ENCODE data around the gene CEP57L1.
"Not testable (repeated sequence)": the region's sequence is repeated elsewhere in the genome, so short reads cannot be mapped to it uniquely, and the experiment has no call there.

The CEP57L1 gene

GRCh38 chr6:109117346-109118035 is 22.2 kb downstream of the CEP57L1 start:
- Mint-ChIP-seq H3K4me3 (no peak overlapping the region), H3K9me3 (no peaks in the 10 kb centered on the region), H3K27ac (no peak overlapping the region), H3K36me3 (ENCODE audit: low read depth) (no peaks in the 10 kb centered on the region), H3K4me1 (ENCODE audit: low read depth) (peaks cover 25% of the 10 kb centered on the region), H3K27me3 (no peaks in the 10 kb centered on the region)

GRCh38 chr6:109118337-109118736 is 23.0 kb downstream of the CEP57L1 start:
- Mint-ChIP-seq H3K4me1 (ENCODE audit: low read depth) (peaks cover 25% of the 10 kb centered on the region), H3K27ac (no peak overlapping the region), H3K36me3 (ENCODE audit: low read depth) (no peaks in the 10 kb centered on the region), H3K9me3 (no peaks in the 10 kb centered on the region), H3K27me3 (no peaks in the 10 kb centered on the region), H3K4me3 (no peak overlapping the region)

- no peak overlapping the region for H3K27ac Mint-ChIP-seq
Measured at GRCh38 chr6:109118871-109119354, 23.6 kb downstream of the CEP57L1 start.

GRCh38 chr6:109121411-109121810 is 26.1 kb downstream of the CEP57L1 start:
- H3K9me3 Mint-ChIP-seq: no peaks in the 10 kb centered on the region
- peaks cover 25% of the 10 kb centered on the region for H3K4me1 Mint-ChIP-seq (ENCODE audit: low read depth)
- H3K27ac Mint-ChIP-seq: no peak overlapping the region
- no peak overlapping the region for H3K4me3 Mint-ChIP-seq
- no peaks in the 10 kb centered on the region for H3K36me3 Mint-ChIP-seq (ENCODE audit: low read depth)
- H3K27me3 Mint-ChIP-seq: no peaks in the 10 kb centered on the region

More at GRCh38 chr6:109118871-109119354, 23.6 kb downstream of the CEP57L1 start:
- Mint-ChIP-seq H3K36me3 (ENCODE audit: low read depth) (no peaks in the 10 kb centered on the region), H3K9me3 (no peaks in the 10 kb centered on the region), H3K4me3 (no peak overlapping the region), H3K27me3 (no peaks in the 10 kb centered on the region), H3K4me1 (ENCODE audit: low read depth) (peaks cover 25% of the 10 kb centered on the region)

GRCh38 chr6:109124219-109124618 is 28.9 kb downstream of the CEP57L1 start:
- Mint-ChIP-seq H3K9me3 (no peaks in the 10 kb centered on the region), H3K27me3 (no peaks in the 10 kb centered on the region), H3K27ac (no peak overlapping the region), H3K36me3 (ENCODE audit: low read depth) (peaks cover 8% of the 10 kb centered on the region), H3K4me3 (no peak overlapping the region), H3K4me1 (ENCODE audit: low read depth) (peaks cover 16% of the 10 kb centered on the region)

- Mint-ChIP-seq H3K27me3 (no peaks in the 10 kb centered on the region), H3K9me3 (no peaks in the 10 kb centered on the region), H3K4me3 (no peak overlapping the region), H3K27ac (no peak overlapping the region), H3K4me1 (ENCODE audit: low read depth) (peaks cover 8% of the 10 kb centered on the region), H3K36me3 (ENCODE audit: low read depth) (peaks cover 13% of the 10 kb centered on the region)
Measured at GRCh38 chr6:109125504-109125903, 30.2 kb downstream of the CEP57L1 start.

- Mint-ChIP-seq H3K27ac (no peak overlapping the region), H3K4me1 (ENCODE audit: low read depth) (no peaks in the 10 kb centered on the region), H3K36me3 (ENCODE audit: low read depth) (peaks cover 21% of the 10 kb centered on the region), H3K27me3 (no peaks in the 10 kb centered on the region), H3K9me3 (no peaks in the 10 kb centered on the region), H3K4me3 (no peak overlapping the region)
Measured at GRCh38 chr6:109130065-109130464, 34.8 kb downstream of the CEP57L1 start.

GRCh38 chr6:109135600-109135999 is 40.3 kb downstream of the CEP57L1 start:
- not testable (repeated sequence) for H3K27me3 Mint-ChIP-seq; H3K4me3 Mint-ChIP-seq; H3K27ac Mint-ChIP-seq; H3K9me3 Mint-ChIP-seq; H3K4me1 Mint-ChIP-seq (ENCODE audit: low read depth)
- H3K36me3 Mint-ChIP-seq (ENCODE audit: low read depth): peaks cover 12% of the 10 kb centered on the region

GRCh38 chr6:109136039-109136438 is 40.7 kb downstream of the CEP57L1 start:
- not testable (repeated sequence) for H3K27me3 Mint-ChIP-seq, H3K4me3 Mint-ChIP-seq
- H3K36me3 Mint-ChIP-seq (ENCODE audit: low read depth): peaks cover 13% of the 10 kb centered on the region

GRCh38 chr6:109136530-109136929 is 41.2 kb downstream of the CEP57L1 start:
- H3K9me3 Mint-ChIP-seq, H3K27me3 Mint-ChIP-seq: not testable (repeated sequence)

More at GRCh38 chr6:109136039-109136438, 40.7 kb downstream of the CEP57L1 start:
- not testable (repeated sequence) for H3K27ac Mint-ChIP-seq; H3K4me1 Mint-ChIP-seq (ENCODE audit: low read depth); H3K9me3 Mint-ChIP-seq

GRCh38 chr6:109139109-109139508 is 43.8 kb downstream of the CEP57L1 start:
- no peak overlapping the region for H3K27ac Mint-ChIP-seq
- H3K4me1 Mint-ChIP-seq (ENCODE audit: low read depth): no peaks in the 10 kb centered on the region
- no peaks in the 10 kb centered on the region for H3K9me3 Mint-ChIP-seq
- H3K27me3 Mint-ChIP-seq: no peaks in the 10 kb centered on the region
- H3K4me3 Mint-ChIP-seq: no peak overlapping the region
- peaks cover 9% of the 10 kb centered on the region for H3K36me3 Mint-ChIP-seq (ENCODE audit: low read depth)

More at GRCh38 chr6:109136530-109136929, 41.2 kb downstream of the CEP57L1 start:
- not testable (repeated sequence) for H3K4me3 Mint-ChIP-seq; H3K27ac Mint-ChIP-seq; H3K4me1 Mint-ChIP-seq (ENCODE audit: low read depth)
- peaks cover 17% of the 10 kb centered on the region for H3K36me3 Mint-ChIP-seq (ENCODE audit: low read depth)

GRCh38 chr6:109142067-109142466 is 46.8 kb downstream of the CEP57L1 start:
- not testable (repeated sequence) for H3K9me3 Mint-ChIP-seq; H3K27ac Mint-ChIP-seq; H3K27me3 Mint-ChIP-seq; H3K36me3 Mint-ChIP-seq (ENCODE audit: low read depth); H3K4me1 Mint-ChIP-seq (ENCODE audit: low read depth); H3K4me3 Mint-ChIP-seq

GRCh38 chr6:109143191-109143590 is 47.9 kb downstream of the CEP57L1 start:
- H3K27ac Mint-ChIP-seq: no peak overlapping the region
- H3K9me3 Mint-ChIP-seq: no peaks in the 10 kb centered on the region
- no peaks in the 10 kb centered on the region for H3K27me3 Mint-ChIP-seq
- peaks cover 15% of the 10 kb centered on the region for H3K36me3 Mint-ChIP-seq (ENCODE audit: low read depth)
- H3K4me1 Mint-ChIP-seq (ENCODE audit: low read depth): no peaks in the 10 kb centered on the region
- no peak overlapping the region for H3K4me3 Mint-ChIP-seq

- not testable (repeated sequence) for H3K4me1 Mint-ChIP-seq (ENCODE audit: low read depth); H3K4me3 Mint-ChIP-seq; H3K9me3 Mint-ChIP-seq; H3K27me3 Mint-ChIP-seq; H3K27ac Mint-ChIP-seq
- peaks cover 24% of the 10 kb centered on the region for H3K36me3 Mint-ChIP-seq (ENCODE audit: low read depth)
Measured at GRCh38 chr6:109148251-109148650, 52.9 kb downstream of the CEP57L1 start.

- peaks cover 26% of the 10 kb centered on the region for H3K36me3 Mint-ChIP-seq (ENCODE audit: low read depth)
- H3K4me1 Mint-ChIP-seq (ENCODE audit: low read depth); H3K27me3 Mint-ChIP-seq; H3K4me3 Mint-ChIP-seq; H3K27ac Mint-ChIP-seq; H3K9me3 Mint-ChIP-seq: not testable (repeated sequence)
Measured at GRCh38 chr6:109148716-109149115, 53.4 kb downstream of the CEP57L1 start.

- H3K27me3 Mint-ChIP-seq: no peaks in the 10 kb centered on the region
- H3K27ac Mint-ChIP-seq: no peak overlapping the region
- H3K9me3 Mint-ChIP-seq: no peaks in the 10 kb centered on the region
- H3K36me3 Mint-ChIP-seq (ENCODE audit: low read depth): peaks cover 49% of the 10 kb centered on the region
- H3K4me3 Mint-ChIP-seq: no peak overlapping the region
- H3K4me1 Mint-ChIP-seq (ENCODE audit: low read depth): no peaks in the 10 kb centered on the region
Measured at GRCh38 chr6:109153752-109154151, 58.4 kb downstream of the CEP57L1 start.
